ENCODE measurements around the gene ATL1. TPM values are rescaled to one million over a fixed set of nuclear protein-coding genes. Genes with fewer than 3 reads are reported as not detected.
A peak's percentile ranks its signal among the peaks of the same experiment; 100 is the strongest.
"Not testable (repeated sequence)": the region's sequence is repeated elsewhere in the genome, so short reads cannot be mapped to it uniquely, and the experiment has no call there.

Gene ATL1
- total RNA-seq, 2 experiments from 2014 or later: 1.3 to 2.2 TPM

DNA sequence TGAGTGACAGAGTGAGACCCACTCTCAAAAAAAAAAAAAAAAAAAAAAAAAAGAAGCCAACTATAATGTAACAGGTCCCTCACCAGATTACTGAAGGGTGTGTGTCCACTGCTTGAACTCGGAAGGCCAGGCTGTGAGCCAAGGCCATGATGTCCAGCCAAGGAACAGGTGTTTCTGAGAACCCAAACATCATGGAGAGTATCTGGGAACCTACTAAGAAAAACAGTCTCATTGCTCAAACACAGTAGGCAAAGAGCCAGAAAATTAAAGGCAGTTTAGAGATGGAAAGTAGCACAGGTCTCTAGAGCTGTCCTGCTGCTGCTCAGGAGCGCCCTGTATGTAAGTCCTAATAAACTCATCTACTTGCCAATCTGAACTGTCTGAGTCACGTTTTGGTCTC is 15.0 kb upstream of the ATL1 start:
- H3K4me3 Mint-ChIP-seq: no peak overlapping the region
- no peaks in the 10 kb centered on the region for H3K36me3 Mint-ChIP-seq
- no peaks in the 10 kb centered on the region for H3K9me3 Mint-ChIP-seq (ENCODE audit: low read depth)
- no peak overlapping the region for H3K27ac Mint-ChIP-seq
- peaks cover 11% of the 10 kb centered on the region for H3K4me1 Mint-ChIP-seq
- DNase-seq: no peak
- H3K27me3 Mint-ChIP-seq: peaks cover 7% of the 10 kb centered on the region
- no peak for ATAC-seq
- CTCF ChIA-PET: interaction anchor here (1.0 kb wide), 1 partner anchor 316 kb away, joined by 3 read pairs; no protein-coding TSS in a partner anchor

DNA sequence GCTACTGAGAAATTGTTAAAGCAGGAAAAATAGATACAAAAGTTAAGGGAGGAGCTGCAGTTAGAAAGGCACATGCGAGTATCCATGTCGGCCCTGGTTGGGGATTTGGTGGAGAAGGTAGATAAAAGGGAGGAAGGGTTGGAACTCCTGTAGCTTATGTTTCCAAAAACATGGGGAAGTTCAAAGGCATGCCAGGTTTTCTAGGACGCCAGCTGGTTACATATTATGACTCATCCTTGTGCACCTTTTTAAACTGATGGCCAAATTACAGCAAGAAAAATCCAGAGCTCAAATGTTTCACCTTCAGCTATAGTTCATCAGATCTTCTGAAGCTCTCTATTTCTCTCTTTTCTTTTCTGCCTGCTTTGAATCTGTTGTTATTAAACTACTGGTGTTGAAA is 14.3 kb upstream of the ATL1 start:
- peaks cover 11% of the 10 kb centered on the region for H3K4me1 Mint-ChIP-seq
- no peaks in the 10 kb centered on the region for H3K36me3 Mint-ChIP-seq
- H3K4me3 Mint-ChIP-seq: no peak overlapping the region
- no peak for DNase-seq
- no peaks in the 10 kb centered on the region for H3K9me3 Mint-ChIP-seq (ENCODE audit: low read depth)
- peaks cover 9% of the 10 kb centered on the region for H3K27me3 Mint-ChIP-seq
- CTCF ChIA-PET: no interaction called here
- no peak overlapping the region for H3K27ac Mint-ChIP-seq
- ATAC-seq: no peak

GRCh38 chr14:50550294-50550693 is 9.7 kb upstream of the ATL1 start:
- Mint-ChIP-seq H3K36me3 (peaks cover 2% of the 10 kb centered on the region), H3K4me1 (peaks cover 3% of the 10 kb centered on the region), H3K27ac (no peak overlapping the region), H3K27me3 (peaks cover 37% of the 10 kb centered on the region), H3K9me3 (ENCODE audit: low read depth) (no peaks in the 10 kb centered on the region), H3K4me3 (no peak overlapping the region)
- ATAC-seq (no peak), DNase-seq (no peak)
- CTCF ChIA-PET: interaction anchor here (1.9 kb wide), 1 partner anchor 10 kb away, joined by 5 read pairs; the partner anchor contains the start of gene ATL1

DNA sequence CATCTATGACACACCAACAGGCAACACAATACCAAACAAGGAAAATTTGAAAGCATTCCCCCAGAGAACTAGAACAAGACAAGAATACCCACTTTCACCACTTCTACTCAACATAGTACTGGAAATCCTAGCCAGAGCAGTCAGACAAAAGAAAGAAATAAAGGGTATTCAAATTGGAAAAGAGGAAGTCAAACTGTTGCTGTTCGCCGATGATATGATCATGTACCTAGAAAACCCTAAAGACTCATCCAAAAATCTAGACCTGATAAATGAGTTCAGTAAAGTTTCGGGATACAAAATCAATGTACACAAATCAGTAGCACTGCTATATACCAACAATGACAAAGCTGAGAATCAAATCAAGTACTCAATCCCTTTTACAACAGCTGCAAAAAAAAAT is 8.1 kb upstream of the ATL1 start:
- CTCF ChIA-PET: no interaction called here
- H3K36me3 Mint-ChIP-seq: peaks cover 2% of the 10 kb centered on the region
- no peaks in the 10 kb centered on the region for H3K9me3 Mint-ChIP-seq (ENCODE audit: low read depth)
- no peak overlapping the region for H3K4me3 Mint-ChIP-seq
- DNase-seq (no peak), ATAC-seq (no peak)
- peaks cover 3% of the 10 kb centered on the region for H3K4me1 Mint-ChIP-seq
- H3K27ac Mint-ChIP-seq: no peak overlapping the region
- peaks cover 42% of the 10 kb centered on the region for H3K27me3 Mint-ChIP-seq

DNA sequence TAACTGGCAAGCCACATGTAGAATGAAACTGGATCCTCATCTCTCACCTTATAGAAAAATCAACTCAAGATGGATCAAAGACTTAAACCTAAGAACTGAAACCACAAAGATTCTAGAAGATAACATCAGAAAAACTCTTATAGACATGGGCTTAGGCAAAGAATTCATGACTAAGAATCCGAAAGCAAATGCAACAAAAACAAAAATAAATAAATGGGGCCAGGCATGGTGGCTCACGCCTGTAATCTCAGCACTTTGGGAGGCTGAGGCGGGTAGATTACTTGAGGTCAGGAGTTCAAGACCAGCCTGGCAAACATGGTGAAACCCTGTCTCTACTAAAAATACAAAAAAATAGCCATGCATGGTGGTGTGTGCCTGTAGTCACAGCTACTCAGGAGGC is 7.1 kb upstream of the ATL1 start:
- not testable (repeated sequence) for H3K4me3 Mint-ChIP-seq; H3K36me3 Mint-ChIP-seq; H3K27ac Mint-ChIP-seq; H3K4me1 Mint-ChIP-seq; ATAC-seq; DNase-seq; H3K9me3 Mint-ChIP-seq (ENCODE audit: low read depth)
- peaks cover 51% of the 10 kb centered on the region for H3K27me3 Mint-ChIP-seq
- CTCF ChIA-PET: interaction anchor here (0.9 kb wide), 1 partner anchor 164 kb away, joined by 3 read pairs; no protein-coding TSS in a partner anchor

DNA sequence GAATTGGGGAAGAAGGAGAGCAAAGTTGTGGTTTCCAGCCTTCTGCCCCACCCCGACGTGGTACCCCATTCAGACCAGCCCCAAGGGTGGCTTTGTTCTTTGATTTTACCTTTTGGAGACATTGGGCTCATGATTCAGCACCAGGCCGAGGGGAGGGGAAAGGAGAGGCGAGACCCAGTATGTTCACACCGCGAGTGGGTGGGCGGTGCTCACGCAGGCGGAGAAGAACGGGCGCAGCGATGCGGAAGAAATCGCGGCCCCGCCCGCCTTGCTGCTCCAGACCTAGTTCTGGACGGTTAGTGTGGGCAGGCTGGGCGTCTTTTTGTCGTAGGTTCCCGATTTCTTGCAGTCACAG is 963 bp downstream of the ATL1 start:
- Mint-ChIP-seq H3K27ac (peak overlapping the region; percentile 54), H3K27me3 (peaks cover 62% of the 10 kb centered on the region)

GRCh38 chr14:50562841-50563240 is 2.9 kb downstream of the ATL1 start:
- Mint-ChIP-seq H3K4me1 (peaks cover 22% of the 10 kb centered on the region), H3K4me3 (no peak overlapping the region), H3K27me3 (peaks cover 53% of the 10 kb centered on the region), H3K9me3 (ENCODE audit: low read depth) (no peaks in the 10 kb centered on the region), H3K36me3 (no peaks in the 10 kb centered on the region), H3K27ac (no peak overlapping the region)
- CTCF ChIA-PET: no interaction called here
- DNase-seq (no peak), ATAC-seq (no peak)

More for the DNA sequence above, 963 bp downstream of the ATL1 start:
- CTCF ChIA-PET: interaction anchor here (1.0 to 1.3 kb wide), 4 partner anchors 11 to 216 kb away, joined by 3 to 5 read pairs (median 3); no protein-coding TSS in a partner anchor
- Mint-ChIP-seq H3K4me1 (peaks cover 19% of the 10 kb centered on the region), H3K4me3 (peak overlapping the region; percentile 84), H3K36me3 (no peaks in the 10 kb centered on the region), H3K9me3 (ENCODE audit: low read depth) (no peaks in the 10 kb centered on the region)
- peak; percentile 64 for ATAC-seq
- DNase-seq: peak; percentile 66

GRCh38 chr14:50569714-50570274 is 9.8 kb downstream of the ATL1 start:
- CTCF ChIA-PET: interaction anchor here (1.0 kb wide), 1 partner anchor 203 kb away, joined by 3 read pairs; no protein-coding TSS in a partner anchor
- H3K36me3 Mint-ChIP-seq: peaks cover 12% of the 10 kb centered on the region
- peaks cover 14% of the 10 kb centered on the region for H3K9me3 Mint-ChIP-seq (ENCODE audit: low read depth)
- ATAC-seq (no peak), DNase-seq (no peak)
- no peak overlapping the region for H3K4me3 Mint-ChIP-seq
- H3K27me3 Mint-ChIP-seq: peaks cover 20% of the 10 kb centered on the region
- peaks cover 2% of the 10 kb centered on the region for H3K4me1 Mint-ChIP-seq
- H3K27ac Mint-ChIP-seq: no peak overlapping the region

DNA sequence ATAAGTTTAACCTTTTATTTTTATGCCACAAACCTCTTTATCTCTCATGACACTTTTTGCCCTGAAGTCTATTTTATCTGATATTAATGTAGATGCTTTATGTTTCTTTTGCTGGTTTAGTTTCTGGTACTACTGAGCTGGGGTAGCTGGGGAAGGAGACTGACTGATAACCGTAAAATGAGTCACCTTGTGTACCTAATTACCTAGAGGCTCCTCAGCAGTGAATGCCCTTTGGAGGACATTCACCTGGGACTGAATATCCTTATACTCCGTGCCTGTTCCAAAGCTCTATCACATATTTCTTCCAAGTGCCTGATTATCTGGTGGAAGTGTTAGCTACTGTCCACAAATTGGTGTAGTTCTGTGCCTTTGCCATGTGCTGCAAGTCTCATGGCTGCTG is 13.9 kb downstream of the ATL1 start:
- DNase-seq: no peak
- CTCF ChIA-PET: no interaction called here
- peaks cover 11% of the 10 kb centered on the region for H3K9me3 Mint-ChIP-seq (ENCODE audit: low read depth)
- H3K36me3 Mint-ChIP-seq: peaks cover 12% of the 10 kb centered on the region
- no peak for ATAC-seq
- H3K4me3 Mint-ChIP-seq: no peak overlapping the region
- H3K27ac Mint-ChIP-seq: no peak overlapping the region
- H3K27me3 Mint-ChIP-seq: peaks cover 14% of the 10 kb centered on the region
- no peaks in the 10 kb centered on the region for H3K4me1 Mint-ChIP-seq

DNA sequence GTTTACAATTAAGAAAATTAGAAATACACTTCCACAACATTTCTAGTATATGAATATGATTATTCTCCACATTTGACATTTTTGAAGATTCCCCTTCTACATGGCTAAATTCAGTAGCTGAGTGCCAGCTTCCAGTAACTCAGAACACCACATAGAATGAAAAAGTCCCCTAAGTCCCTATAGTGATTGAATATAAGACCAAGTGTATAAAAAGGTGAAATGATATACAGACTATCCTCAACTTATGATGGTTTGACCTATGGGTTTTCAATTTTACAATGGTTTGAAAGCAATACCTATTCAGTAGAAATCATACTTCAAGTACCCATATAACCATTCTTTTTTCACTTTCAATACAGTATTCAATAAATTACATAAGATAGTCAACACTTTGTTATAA is 15.8 kb downstream of the ATL1 start:
- Mint-ChIP-seq H3K9me3 (ENCODE audit: low read depth) (peaks cover under 1% of the 10 kb centered on the region), H3K4me1 (no peaks in the 10 kb centered on the region), H3K4me3 (no peak overlapping the region), H3K27me3 (peaks cover 7% of the 10 kb centered on the region), H3K27ac (no peak overlapping the region), H3K36me3 (peaks cover under 1% of the 10 kb centered on the region)
- CTCF ChIA-PET: no interaction called here
- ATAC-seq (no peak), DNase-seq (no peak)

DNA sequence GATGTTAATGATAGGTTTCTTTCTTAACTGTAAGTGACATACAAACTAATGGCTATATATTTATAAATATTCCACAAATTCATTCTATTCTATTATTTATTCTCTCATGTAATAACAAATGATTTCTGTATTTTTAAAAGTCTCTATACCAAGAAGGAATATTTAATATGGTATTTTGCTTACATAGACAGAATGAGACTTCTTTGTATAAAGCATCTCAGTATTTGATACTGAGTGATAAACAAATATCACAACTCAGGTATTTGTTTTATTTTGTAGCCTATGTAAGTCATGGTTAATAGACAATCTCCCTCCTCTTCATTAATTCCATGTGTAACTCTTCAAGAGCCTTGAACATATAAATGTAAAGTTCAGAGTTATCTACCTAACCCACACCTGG is 18.0 kb downstream of the ATL1 start:
- Mint-ChIP-seq H3K36me3 (no peaks in the 10 kb centered on the region), H3K4me3 (no peak overlapping the region), H3K27me3 (peaks cover 4% of the 10 kb centered on the region), H3K9me3 (ENCODE audit: low read depth) (no peaks in the 10 kb centered on the region), H3K4me1 (no peaks in the 10 kb centered on the region), H3K27ac (no peak overlapping the region)
- CTCF ChIA-PET: no interaction called here
- DNase-seq (no peak), ATAC-seq (no peak)

DNA sequence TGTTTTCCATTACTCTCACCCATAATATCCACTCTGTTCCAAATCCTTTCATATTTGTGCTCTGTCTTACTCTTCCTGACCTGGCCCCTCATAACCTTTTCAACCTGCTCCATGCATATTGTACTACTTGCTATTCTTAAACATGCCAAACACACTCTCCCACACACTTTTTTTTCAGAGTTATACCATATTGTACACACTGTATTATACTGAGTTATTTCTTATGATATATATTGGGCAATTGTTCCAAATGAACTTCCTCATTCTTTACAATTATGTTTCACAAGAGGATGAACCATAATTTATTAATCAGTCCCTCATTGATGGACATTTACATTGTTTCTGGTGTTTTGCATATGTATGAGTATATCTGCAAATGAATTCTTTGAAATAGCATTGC is 18.5 kb downstream of the ATL1 start:
- peaks cover 4% of the 10 kb centered on the region for H3K27me3 Mint-ChIP-seq
- CTCF ChIA-PET: no interaction called here

DNA sequence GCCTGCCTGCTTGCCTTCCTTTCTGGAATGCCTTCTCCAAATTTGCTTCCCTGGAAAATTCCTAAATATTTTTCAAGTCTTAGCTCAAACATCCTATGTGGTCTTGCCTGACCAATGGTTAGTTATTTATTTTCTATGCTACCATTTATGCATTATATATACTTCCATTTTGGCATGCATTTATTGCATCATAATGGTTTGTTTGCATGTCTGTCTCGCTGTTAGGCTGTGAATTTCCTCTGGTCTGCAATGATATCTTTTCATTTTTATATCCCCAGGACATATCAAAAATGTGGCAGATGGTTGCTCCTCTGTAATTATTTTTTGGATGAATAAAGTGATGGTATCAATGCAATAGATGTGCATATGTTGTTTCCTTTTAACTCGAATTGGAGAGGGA is 30.5 kb downstream of the ATL1 start:
- no peaks in the 10 kb centered on the region for H3K9me3 Mint-ChIP-seq (ENCODE audit: low read depth)
- CTCF ChIA-PET: no interaction called here
- no peak overlapping the region for H3K27ac Mint-ChIP-seq
- no peaks in the 10 kb centered on the region for H3K27me3 Mint-ChIP-seq
- H3K4me1 Mint-ChIP-seq: no peaks in the 10 kb centered on the region
- ATAC-seq (no peak), DNase-seq (no peak)
- no peak overlapping the region for H3K4me3 Mint-ChIP-seq
- H3K36me3 Mint-ChIP-seq: no peaks in the 10 kb centered on the region

More for the DNA sequence above, 18.5 kb downstream of the ATL1 start:
- Mint-ChIP-seq H3K36me3 (no peaks in the 10 kb centered on the region), H3K27ac (no peak overlapping the region), H3K4me3 (no peak overlapping the region), H3K4me1 (no peaks in the 10 kb centered on the region), H3K9me3 (ENCODE audit: low read depth) (no peaks in the 10 kb centered on the region)
- DNase-seq (no peak), ATAC-seq (no peak)

DNA sequence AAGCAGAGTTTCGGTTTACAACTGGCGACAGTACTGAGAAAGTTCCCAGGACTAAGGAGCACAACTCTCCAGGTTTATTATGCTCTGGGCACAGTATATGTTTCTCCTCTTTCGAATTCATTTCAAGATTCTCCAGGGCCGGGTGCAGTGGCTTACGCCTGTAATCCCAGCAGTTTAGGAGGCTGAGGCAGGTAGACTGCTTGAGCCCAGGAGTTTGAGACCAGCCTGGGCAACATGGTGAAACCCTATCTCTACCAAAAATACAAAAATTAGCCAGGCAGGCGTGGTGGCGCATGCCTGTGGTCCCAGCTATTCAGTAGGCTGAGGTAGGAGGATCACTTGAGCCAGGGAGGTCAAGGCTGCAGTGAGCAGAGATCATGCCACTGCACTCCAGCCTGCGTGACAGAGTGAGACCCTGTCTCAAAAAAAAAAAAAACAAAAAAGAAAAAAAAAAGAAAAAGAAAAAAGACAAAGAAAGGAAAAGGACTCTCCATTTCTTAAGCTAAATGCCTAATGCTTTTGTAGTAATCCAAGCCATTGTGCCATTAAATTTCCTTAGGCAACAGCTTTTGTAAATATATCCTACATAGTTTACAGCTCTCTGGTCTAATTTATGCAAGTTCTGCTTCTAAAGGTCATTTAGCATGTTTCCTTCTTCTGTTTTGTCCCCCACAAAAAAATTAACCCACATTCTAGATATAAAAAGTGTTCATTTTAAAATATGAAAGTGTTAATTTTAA is 34.8 kb downstream of the ATL1 start:
- H3K4me1 Mint-ChIP-seq: no peaks in the 10 kb centered on the region
- no peak overlapping the region for H3K27ac Mint-ChIP-seq
- no peaks in the 10 kb centered on the region for H3K9me3 Mint-ChIP-seq (ENCODE audit: low read depth)
- CTCF ChIA-PET: interaction anchor here (1.3 kb wide), 1 partner anchor 179 kb away, joined by 4 read pairs; no protein-coding TSS in a partner anchor
- no peaks in the 10 kb centered on the region for H3K36me3 Mint-ChIP-seq
- H3K27me3 Mint-ChIP-seq: no peaks in the 10 kb centered on the region
- DNase-seq (no peak), ATAC-seq (no peak)
- H3K4me3 Mint-ChIP-seq: no peak overlapping the region

Data from activated CD8-positive, alpha-beta memory T cell treated with anti-CD3 and anti-CD28 coated beads, Interleukin-2, amount 10 ng/mL, durations not matched to agents 7 days and 5 days (primary cell).